HepG2 (cell line): ENCODE data around the gene MLXIPL. TPM values are rescaled to one million over a fixed set of nuclear protein-coding genes. Genes with fewer than 3 reads are reported as not detected.

Experiments
- ATF1 ChIP-seq: IDR thresholded peaks from 2 replicates; pipeline ENCODE4 v1.6.1; 2016; ENCODE audit warnings: mild to moderate bottlenecking, control low read depth
- DDIT3 ChIP-seq: sonication (generic); formaldehyde crosslinking; IDR thresholded peaks from 2 replicates; pipeline ENCODE4 v1.4.0; 2020; ENCODE audit warnings: mild to moderate bottlenecking, missing genetic modification reagents
- FOXA3 ChIP-seq: IDR thresholded peaks from 2 replicates; pipeline ENCODE4 v1.6.1; 2016; ENCODE audit warnings: missing genetic modification reagents, missing compliant biosample characterization
- HNF4A ChIP-seq: sonication (generic); formaldehyde crosslinking; IDR thresholded peaks from 2 replicates; pipeline ENCODE4 v1.4.0; 2020; ENCODE audit warnings: missing genetic modification reagents
- KAT8 ChIP-seq: IDR thresholded peaks from 2 replicates; pipeline ENCODE4 v1.6.1; 2016; ENCODE audit warnings: missing genetic modification reagents, missing compliant biosample characterization
- PHF21A ChIP-seq: sonication (generic); formaldehyde crosslinking; IDR thresholded peaks from 2 replicates; pipeline ENCODE4 v1.5.0; 2020; ENCODE audit warnings: mild to moderate bottlenecking, missing genetic modification reagents
- RBAK ChIP-seq: sonication (generic); formaldehyde crosslinking; IDR thresholded peaks from 2 replicates; pipeline ENCODE4 v1.5.1; 2020; ENCODE audit warnings: mild to moderate bottlenecking, missing genetic modification reagents
- RBFOX2 ChIP-seq: fragments of 200-400 bp; formaldehyde crosslinking; IDR thresholded peaks from 2 replicates; pipeline ENCODE4 v1.6.1; 2017; ENCODE audit warnings: low read depth, mild to moderate bottlenecking, low read length
- RNF2 ChIP-seq: fragments of 450-650 bp; conservative IDR thresholded peaks from 2 replicates; pipeline ENCODE4 v1.6.1; 2016; ENCODE audit warnings: low read depth
- SP5 ChIP-seq: IDR thresholded peaks from 2 replicates; pipeline ENCODE4 v1.6.1; 2016; ENCODE audit warnings: low read depth, borderline replicate concordance
- SUZ12 ChIP-seq: fragments of 150-350 bp; IDR thresholded peaks from 2 replicates; pipeline ENCODE4 v1.6.1; 2014; ENCODE audit warnings: low read depth, low read length
- TCF12 ChIP-seq, 2 experiments: fragments of 450-650 bp in 1 of 2; sonication (generic) in 1 of 2; formaldehyde crosslinking in 1 of 2; IDR thresholded peaks; 2 replicates each; pipeline versions ENCODE4 v1.6.1 to v1.8.0; 2017 to 2022; ENCODE audit warnings: antibody characterized with exemption in 1 of 2, mild to moderate bottlenecking in 1 of 2, missing genetic modification reagents in 1 of 2, moderate library complexity in 1 of 2
- ZBTB10 ChIP-seq: sonication (generic); formaldehyde crosslinking; IDR thresholded peaks from 2 replicates; pipeline ENCODE4 v1.4.0; 2020; ENCODE audit warnings: missing genetic modification reagents, borderline replicate concordance
- ZNF136 ChIP-seq: sonication (generic); formaldehyde crosslinking; IDR thresholded peaks from 2 replicates; pipeline ENCODE4 v1.8.1; 2022; ENCODE audit warnings: low read depth, mild to moderate bottlenecking, moderate library complexity, missing genetic modification reagents
- ZNF232 ChIP-seq: sonication (generic); formaldehyde crosslinking; IDR thresholded peaks from 2 replicates; pipeline ENCODE4 v1.4.0; 2020; ENCODE audit warnings: missing genetic modification reagents, borderline replicate concordance
- ZNF264 ChIP-seq: sonication (generic); formaldehyde crosslinking; IDR thresholded peaks from 2 replicates; pipeline ENCODE4 v1.4.0; 2020; ENCODE audit warnings: missing genetic modification reagents
- ZNF3 ChIP-seq: IDR thresholded peaks from 2 replicates; pipeline ENCODE4 v1.7.0; 2017; ENCODE audit warnings: inconsistent platforms
- ZNF430 ChIP-seq: sonication (generic); formaldehyde crosslinking; IDR thresholded peaks from 2 replicates; pipeline ENCODE4 v1.9.0; 2021; ENCODE audit warnings: mild to moderate bottlenecking, missing genetic modification reagents
- ZNF605 ChIP-seq: sonication (generic); formaldehyde crosslinking; IDR thresholded peaks from 2 replicates; pipeline ENCODE4 v1.8.0; 2022; ENCODE audit warnings: mild to moderate bottlenecking, missing genetic modification reagents
- ZNF614 ChIP-seq: IDR thresholded peaks from 2 replicates; pipeline ENCODE4 v1.6.1; 2018; ENCODE audit warnings: missing biosample characterization, missing genetic modification reagents, inconsistent platforms, borderline replicate concordance
- ZNF761 ChIP-seq: sonication (generic); formaldehyde crosslinking; conservative IDR thresholded peaks from 2 replicates; pipeline ENCODE4 v1.4.0; 2020; ENCODE audit warnings: mild to moderate bottlenecking, missing genetic modification reagents
- ZNF891 ChIP-seq: sonication (generic); formaldehyde crosslinking; IDR thresholded peaks from 2 replicates; pipeline ENCODE4 v1.5.0; 2020; ENCODE audit warnings: mild to moderate bottlenecking, missing genetic modification reagents
- polyA plus RNA-seq, 8 experiments: library from polyadenylated mRNA; depleted of rRNA in 3 of 8; stranded (reverse) in 7 of 8; unstranded in 1 of 8; fragments of >200 nt; fragmentation: Illumina TruSeq in 4 of 8; extraction: Trizol in 4 of 8; gene quantifications; 2 replicates each; pipeline versions ENCODE4 v1.2.1 to v1.2.3, GENCODE V29; 2011 to 2016; ENCODE audit warnings: low read depth in 4 of 8, missing spikeins in 1 of 8, mixed read lengths in 1 of 8; ENCODE audit not compliant: insufficient read depth in 1 of 8
- total RNA-seq, 5 experiments: library from RNA; depleted of rRNA; stranded (reverse); fragments of >200 nt; fragmentation: Illumina TruSeq; extraction: Trizol; gene quantifications; 2 replicates each; pipeline ENCODE4 v1.2.3, GENCODE V29; 2016; ENCODE audit warnings: low read depth in 1 of 5
- TF ChIP-seq, protein P1 (sequence below): sonication (generic); formaldehyde crosslinking; IDR thresholded peaks from 2 replicates; pipeline ENCODE4 v1.5.0; 2020; ENCODE audit warnings: missing genetic modification reagents
- TF ChIP-seq, protein P2 (sequence below): sonication (generic); formaldehyde crosslinking; IDR thresholded peaks from 2 replicates; pipeline ENCODE4 v1.4.0; 2020; ENCODE audit warnings: missing genetic modification reagents

MLXIPL gene
- total and polyA plus RNA-seq, 2 of the 13 experiments (the other 11 are each of a cell fraction or from before 2014, with no cell fraction given): 51.6 to 60.1 TPM

GRCh38 chr7:73667344-73668102 lies 43.2 kb upstream of the MLXIPL start, which contains the start of gene VPS37D (continued):
- peak; percentile 95 for TF ChIP-seq ZBTB10 (CRISPR knock-in tag)
- TF ChIP-seq KAT8 (CRISPR knock-in tag): no peak
- no peak for TF ChIP-seq ZNF232 (CRISPR knock-in tag)
- TF ChIP-seq ZNF136 (CRISPR knock-in tag): peak; percentile 60; the same call in 1 of the 2 replicates
- no peak for TF ChIP-seq SUZ12
- TF ChIP-seq, protein P1, sequence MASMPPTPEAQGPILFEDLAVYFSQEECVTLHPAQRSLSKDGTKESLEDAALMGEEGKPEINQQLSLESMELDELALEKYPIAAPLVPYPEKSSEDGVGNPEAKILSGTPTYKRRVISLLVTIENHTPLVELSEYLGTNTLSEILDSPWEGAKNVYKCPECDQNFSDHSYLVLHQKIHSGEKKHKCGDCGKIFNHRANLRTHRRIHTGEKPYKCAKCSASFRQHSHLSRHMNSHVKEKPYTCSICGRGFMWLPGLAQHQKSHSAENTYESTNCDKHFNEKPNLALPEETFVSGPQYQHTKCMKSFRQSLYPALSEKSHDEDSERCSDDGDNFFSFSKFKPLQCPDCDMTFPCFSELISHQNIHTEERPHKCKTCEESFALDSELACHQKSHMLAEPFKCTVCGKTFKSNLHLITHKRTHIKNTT (CRISPR knock-in tag): no peak
- no peak for TF ChIP-seq ZNF3 (CRISPR knock-in tag)
- TF ChIP-seq ZNF761 (CRISPR knock-in tag): no peak
- TF ChIP-seq SP5 (CRISPR knock-in tag): peak; percentile 71
- TF ChIP-seq, protein P2, sequence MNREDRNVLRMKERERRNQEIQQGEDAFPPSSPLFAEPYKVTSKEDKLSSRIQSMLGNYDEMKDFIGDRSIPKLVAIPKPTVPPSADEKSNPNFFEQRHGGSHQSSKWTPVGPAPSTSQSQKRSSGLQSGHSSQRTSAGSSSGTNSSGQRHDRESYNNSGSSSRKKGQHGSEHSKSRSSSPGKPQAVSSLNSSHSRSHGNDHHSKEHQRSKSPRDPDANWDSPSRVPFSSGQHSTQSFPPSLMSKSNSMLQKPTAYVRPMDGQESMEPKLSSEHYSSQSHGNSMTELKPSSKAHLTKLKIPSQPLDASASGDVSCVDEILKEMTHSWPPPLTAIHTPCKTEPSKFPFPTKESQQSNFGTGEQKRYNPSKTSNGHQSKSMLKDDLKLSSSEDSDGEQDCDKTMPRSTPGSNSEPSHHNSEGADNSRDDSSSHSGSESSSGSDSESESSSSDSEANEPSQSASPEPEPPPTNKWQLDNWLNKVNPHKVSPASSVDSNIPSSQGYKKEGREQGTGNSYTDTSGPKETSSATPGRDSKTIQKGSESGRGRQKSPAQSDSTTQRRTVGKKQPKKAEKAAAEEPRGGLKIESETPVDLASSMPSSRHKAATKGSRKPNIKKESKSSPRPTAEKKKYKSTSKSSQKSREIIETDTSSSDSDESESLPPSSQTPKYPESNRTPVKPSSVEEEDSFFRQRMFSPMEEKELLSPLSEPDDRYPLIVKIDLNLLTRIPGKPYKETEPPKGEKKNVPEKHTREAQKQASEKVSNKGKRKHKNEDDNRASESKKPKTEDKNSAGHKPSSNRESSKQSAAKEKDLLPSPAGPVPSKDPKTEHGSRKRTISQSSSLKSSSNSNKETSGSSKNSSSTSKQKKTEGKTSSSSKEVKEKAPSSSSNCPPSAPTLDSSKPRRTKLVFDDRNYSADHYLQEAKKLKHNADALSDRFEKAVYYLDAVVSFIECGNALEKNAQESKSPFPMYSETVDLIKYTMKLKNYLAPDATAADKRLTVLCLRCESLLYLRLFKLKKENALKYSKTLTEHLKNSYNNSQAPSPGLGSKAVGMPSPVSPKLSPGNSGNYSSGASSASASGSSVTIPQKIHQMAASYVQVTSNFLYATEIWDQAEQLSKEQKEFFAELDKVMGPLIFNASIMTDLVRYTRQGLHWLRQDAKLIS (CRISPR knock-in tag): no peak
- no peak for TF ChIP-seq RBAK (CRISPR knock-in tag)
- no peak for TF ChIP-seq ZNF614 (CRISPR knock-in tag)
- no peak for TF ChIP-seq HNF4A
- 0 out of 2 replicates have a peak, but pooled peaks have one; percentile 35 for TF ChIP-seq PHF21A
- no peak for TF ChIP-seq ZNF264 (CRISPR knock-in tag)
- TF ChIP-seq TCF12 (IDR thresholded peaks at IDR 0.05): no peak
- no peak for TF ChIP-seq TCF12 (CRISPR knock-in tag; IDR thresholded peaks at IDR 0.05)
- TF ChIP-seq ATF1: no peak
- peak; percentile 30; the same call in 1 of the 2 replicates for TF ChIP-seq ZNF430 (CRISPR knock-in tag)
- TF ChIP-seq RBFOX2: peak; percentile 58
- TF ChIP-seq ZNF891 (CRISPR knock-in tag): 0 out of 2 replicates have a peak, but pooled peaks have one; percentile 33
- no peak for TF ChIP-seq RNF2
- TF ChIP-seq FOXA3 (CRISPR knock-in tag): no peak; the same call in 1 of the 2 replicates
- TF ChIP-seq ZNF605 (CRISPR knock-in tag): 0 out of 2 replicates have a peak, but pooled peaks have one; percentile 32
- TF ChIP-seq DDIT3: no peak
